Rectal smooth muscle tissue (tissue), 1 donor: ENCODE measurements around the gene BANF1.

Experiments used
- H3K27ac ChIP-seq: one replicate; pipeline ENCODE4 v1.7.0; 2013; ENCODE audit warnings: low read depth, low read length, inconsistent platforms
- H3K27me3 ChIP-seq: one replicate; pipeline ENCODE4 v1.7.0; 2013; ENCODE audit warnings: low read length; ENCODE audit not compliant: control insufficient read depth, insufficient read depth
- H3K36me3 ChIP-seq: one replicate; pipeline ENCODE4 v1.7.0; 2013; ENCODE audit warnings: low read length; ENCODE audit not compliant: control insufficient read depth, insufficient read depth
- H3K4me1 ChIP-seq: one replicate; pipeline ENCODE4 v1.7.0; 2013; ENCODE audit warnings: low read length; ENCODE audit not compliant: control insufficient read depth, insufficient read depth
- H3K4me3 ChIP-seq: one replicate; pipeline ENCODE4 v1.7.0; 2013; ENCODE audit warnings: low read length
- H3K9ac ChIP-seq: one replicate; pipeline ENCODE4 v1.7.0; 2013; ENCODE audit warnings: low read length

The BANF1 gene

DNA sequence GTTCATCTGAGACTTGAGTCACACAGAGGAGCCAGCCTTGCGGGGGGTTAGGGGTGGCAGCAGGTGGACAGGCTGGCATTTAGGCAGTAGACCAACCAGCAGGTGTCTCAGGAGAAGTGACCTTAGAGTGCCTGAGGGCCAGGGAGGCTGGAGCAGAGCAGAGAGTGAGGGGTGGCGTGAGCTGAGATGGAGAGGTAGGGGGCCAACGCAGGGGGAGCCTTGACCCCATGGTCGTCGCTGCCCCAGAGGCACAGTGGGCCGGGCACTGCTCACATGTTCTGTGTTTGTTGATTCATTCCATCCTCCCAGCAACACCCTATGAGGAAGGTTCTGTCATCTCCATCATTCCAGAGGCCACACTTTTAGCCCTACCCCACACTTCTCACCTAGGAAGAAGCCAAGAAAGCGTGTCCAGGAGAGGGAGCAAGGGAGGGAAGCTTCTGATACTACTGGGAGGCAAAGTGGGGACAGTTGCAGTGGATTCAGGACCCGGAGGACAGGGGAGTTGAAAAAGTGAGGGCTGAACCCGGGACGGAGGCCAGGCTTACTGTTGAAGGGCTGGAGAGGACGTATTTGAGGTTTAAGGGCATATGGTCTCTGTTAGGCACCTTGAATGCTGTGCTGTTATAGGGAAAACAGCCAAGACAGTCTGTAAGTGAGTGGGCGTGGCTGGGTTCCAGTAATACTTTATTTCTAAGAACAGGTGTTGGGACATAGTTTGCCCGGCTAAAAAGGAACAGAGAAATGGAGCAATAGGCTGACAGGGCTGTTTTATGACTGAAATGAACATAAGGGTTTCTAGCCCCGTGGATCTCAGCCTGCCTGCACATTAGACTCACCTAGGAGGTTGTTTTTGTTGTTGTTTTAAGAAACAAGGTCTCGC is 33.5 kb upstream of the BANF1 start:
- H3K27ac ChIP-seq = no peak overlapping the region
- no peaks in the 10 kb centered on the region for H3K27me3 ChIP-seq
- H3K36me3 ChIP-seq = peaks cover 45% of the 10 kb centered on the region
- peaks cover 1% of the 10 kb centered on the region for H3K4me1 ChIP-seq
- H3K4me3 ChIP-seq = no peak overlapping the region
- no peak overlapping the region for H3K9ac ChIP-seq

GRCh38 chr11:65972116-65972515 is 30.2 kb upstream of the BANF1 start:
- no peak overlapping the region for H3K4me3 ChIP-seq
- H3K36me3 ChIP-seq = peaks cover 29% of the 10 kb centered on the region
- H3K4me1 ChIP-seq = no peaks in the 10 kb centered on the region
- H3K27me3 ChIP-seq = no peaks in the 10 kb centered on the region
- no peak overlapping the region for H3K27ac ChIP-seq
- H3K9ac ChIP-seq = no peak overlapping the region

GRCh38 chr11:65973439-65974110 is 28.7 kb upstream of the BANF1 start:
- Histone ChIP-seq H3K36me3 (peaks cover 27% of the 10 kb centered on the region), H3K9ac (no peak overlapping the region), H3K4me1 (no peaks in the 10 kb centered on the region), H3K4me3 (no peak overlapping the region), H3K27me3 (no peaks in the 10 kb centered on the region), H3K27ac (no peak overlapping the region)

DNA sequence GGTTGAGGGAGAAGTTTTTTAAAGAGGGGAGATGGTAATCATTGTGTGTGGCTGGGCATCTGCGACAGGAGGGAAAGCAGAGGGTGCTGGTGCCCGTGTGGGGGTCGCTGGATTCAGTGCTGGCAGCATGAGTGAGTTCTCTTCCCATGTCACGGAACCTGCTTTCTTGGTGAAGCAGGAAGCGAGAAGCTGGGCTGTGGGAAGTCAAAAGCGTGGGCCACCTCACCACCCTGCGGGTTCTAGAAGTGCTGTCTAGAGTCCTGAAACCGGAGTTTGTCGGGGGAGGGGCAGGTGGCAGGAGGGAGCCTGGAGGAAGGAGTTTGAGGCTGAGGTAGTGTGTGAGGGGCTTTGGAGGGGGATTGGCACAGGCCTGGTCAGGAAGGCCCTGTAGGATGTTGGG is 26.5 kb upstream of the BANF1 start:
- peaks cover 25% of the 10 kb centered on the region for H3K36me3 ChIP-seq
- H3K27me3 ChIP-seq = no peaks in the 10 kb centered on the region
- H3K4me1 ChIP-seq = no peaks in the 10 kb centered on the region
- no peak overlapping the region for H3K27ac ChIP-seq
- H3K4me3 ChIP-seq = no peak overlapping the region
- no peak overlapping the region for H3K9ac ChIP-seq

DNA sequence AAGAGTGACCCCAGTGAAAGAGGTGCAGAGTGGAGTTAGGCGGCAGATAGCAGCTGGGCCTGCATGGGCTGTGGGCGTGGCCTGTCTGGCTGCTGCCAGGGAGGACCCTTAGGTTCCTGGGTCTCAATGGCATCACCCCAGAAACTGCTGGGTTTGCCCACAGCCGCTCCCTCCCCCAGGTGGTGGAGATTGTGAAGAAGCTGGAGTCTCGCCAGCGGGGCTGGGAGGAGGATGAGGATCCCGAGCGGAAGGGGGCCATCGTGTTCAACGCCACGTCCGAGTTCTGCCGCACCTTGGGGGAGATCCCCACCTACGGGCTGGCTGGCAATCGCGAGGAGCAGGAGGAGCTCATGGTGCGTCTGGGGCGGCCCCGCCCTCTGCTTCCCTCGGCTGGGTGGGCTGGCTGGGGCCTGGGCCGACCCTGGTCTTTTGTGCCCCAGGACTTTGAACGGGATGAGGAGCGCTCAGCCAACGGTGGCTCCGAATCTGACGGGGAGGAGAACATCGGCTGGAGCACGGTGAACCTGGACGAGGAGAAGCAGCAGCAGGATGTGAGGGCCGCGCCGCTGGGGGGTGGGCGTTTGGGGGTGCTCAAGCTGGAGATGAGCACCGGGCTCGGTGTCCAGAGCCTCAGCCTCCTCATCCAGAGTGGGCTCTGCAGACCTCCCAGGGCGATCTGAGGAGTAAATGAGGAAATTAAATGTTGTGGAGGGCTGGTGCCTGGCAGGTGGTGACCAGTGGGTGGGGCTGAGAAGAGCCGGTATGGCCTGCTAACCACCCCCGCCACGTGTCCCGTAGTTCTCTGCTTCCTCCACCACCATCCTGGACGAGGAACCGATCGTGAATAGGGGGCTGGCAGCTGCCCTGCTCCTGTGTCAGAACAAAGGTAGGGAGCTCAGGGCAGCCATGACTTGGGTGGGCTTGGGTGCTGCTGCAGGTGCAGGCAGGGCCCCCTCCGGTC is 25.8 kb upstream of the BANF1 start:
- Histone ChIP-seq H3K4me3 (no peak overlapping the region), H3K9ac (no peak overlapping the region), H3K4me1 (no peaks in the 10 kb centered on the region), H3K27ac (no peak overlapping the region), H3K27me3 (no peaks in the 10 kb centered on the region), H3K36me3 (peaks cover 25% of the 10 kb centered on the region)

DNA sequence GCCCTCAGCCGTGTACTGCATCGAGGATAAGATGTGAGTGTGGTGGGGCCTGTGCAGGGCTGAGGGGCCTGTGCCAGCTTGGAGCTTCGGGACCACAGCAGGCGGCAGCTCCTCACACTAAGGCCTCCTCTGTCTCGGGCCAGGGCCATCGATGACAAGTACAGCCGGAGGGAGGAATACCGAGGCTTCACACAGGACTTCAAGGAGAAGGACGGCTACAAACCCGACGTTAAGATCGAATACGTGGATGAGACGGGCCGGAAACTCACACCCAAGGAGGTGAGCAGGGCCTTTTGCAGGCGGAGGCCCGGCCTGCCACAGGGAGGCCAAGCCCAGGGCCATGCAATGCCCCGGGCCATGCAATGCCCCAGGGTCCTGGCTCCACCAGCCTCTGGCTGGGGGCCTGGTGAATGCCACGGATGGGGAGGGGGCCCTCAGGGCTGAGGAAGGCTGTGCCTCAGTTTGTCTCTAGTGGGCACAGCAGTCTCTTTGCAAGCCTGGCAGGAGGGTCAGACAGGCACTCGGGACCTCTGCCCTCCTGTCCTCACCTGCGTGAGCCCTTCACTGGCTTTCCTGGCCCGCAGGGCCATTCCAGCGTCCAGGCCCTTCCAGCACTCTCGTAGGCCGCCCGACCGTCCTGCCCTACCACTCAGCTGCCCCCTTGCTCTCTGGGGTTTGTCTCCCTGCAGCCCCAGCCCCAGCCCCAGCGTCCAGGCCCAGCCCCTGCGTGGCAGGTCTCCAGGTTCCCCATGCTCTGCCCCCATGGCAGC is 24.5 kb upstream of the BANF1 start:
- no peak overlapping the region for H3K27ac ChIP-seq
- H3K9ac ChIP-seq = no peak overlapping the region
- H3K27me3 ChIP-seq = no peaks in the 10 kb centered on the region
- no peak overlapping the region for H3K4me3 ChIP-seq
- H3K4me1 ChIP-seq = no peaks in the 10 kb centered on the region
- H3K36me3 ChIP-seq = peaks cover 25% of the 10 kb centered on the region

GRCh38 chr11:65978391-65979238 is 23.7 kb upstream of the BANF1 start:
- peaks cover 24% of the 10 kb centered on the region for H3K36me3 ChIP-seq
- H3K9ac ChIP-seq = no peak overlapping the region
- H3K4me1 ChIP-seq = no peaks in the 10 kb centered on the region
- no peak overlapping the region for H3K4me3 ChIP-seq
- H3K27me3 ChIP-seq = no peaks in the 10 kb centered on the region
- H3K27ac ChIP-seq = no peak overlapping the region

DNA sequence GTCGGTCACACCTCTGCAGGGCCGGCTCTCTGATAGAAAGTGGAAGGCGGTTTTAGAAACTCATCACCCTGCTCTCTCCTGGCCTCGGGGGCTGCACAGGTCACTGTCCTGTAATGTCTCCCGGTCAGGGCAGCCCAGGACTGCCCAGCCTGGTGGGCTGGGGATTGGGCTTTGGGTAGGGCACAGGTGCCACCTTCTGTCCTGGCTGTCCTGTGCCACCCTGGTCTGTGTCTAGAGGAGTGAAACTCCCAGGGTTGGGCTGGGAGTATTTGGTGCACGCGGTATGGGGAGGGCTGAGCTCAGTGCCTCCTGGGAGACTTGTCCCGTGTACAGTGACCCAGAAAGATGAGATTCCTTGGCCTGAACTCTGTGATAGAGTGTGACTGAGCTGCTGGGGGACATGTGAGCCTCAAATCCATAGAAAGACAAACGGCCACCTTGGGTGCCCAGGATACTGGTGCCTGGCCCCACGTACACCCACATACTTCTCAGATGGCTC is 23.0 kb upstream of the BANF1 start:
- H3K27me3 ChIP-seq = no peaks in the 10 kb centered on the region
- peaks cover 25% of the 10 kb centered on the region for H3K36me3 ChIP-seq
- no peak overlapping the region for H3K9ac ChIP-seq
- H3K4me1 ChIP-seq = no peaks in the 10 kb centered on the region
- H3K4me3 ChIP-seq = no peak overlapping the region
- H3K27ac ChIP-seq = no peak overlapping the region

- Histone ChIP-seq H3K4me3 (no peak overlapping the region), H3K36me3 (peaks cover 19% of the 10 kb centered on the region), H3K27ac (no peak overlapping the region), H3K27me3 (no peaks in the 10 kb centered on the region), H3K4me1 (no peaks in the 10 kb centered on the region), H3K9ac (no peak overlapping the region)
These were observed 21.1 kb upstream of the BANF1 start for GRCh38 chr11:65981101-65981740.

- Histone ChIP-seq H3K27ac (no peak overlapping the region), H3K9ac (no peak overlapping the region), H3K4me1 (no peaks in the 10 kb centered on the region), H3K27me3 (no peaks in the 10 kb centered on the region), H3K4me3 (no peak overlapping the region), H3K36me3 (peaks cover 9% of the 10 kb centered on the region)
These were observed 20.1 kb upstream of the BANF1 start for GRCh38 chr11:65981972-65982823.
